Fibroblast of mammary gland (primary cell): ENCODE data around the gene SLX4IP.

Experiments
- DNase-seq: peaks from one replicate; pipeline ENCODE4 v3.0.0-alpha.2; 2010; ENCODE audit warnings: low read depth
- H3K4me3 ChIP-seq: 2 replicates; pipeline ENCODE4 v1.5.1; 2011; ENCODE audit warnings: low read depth, mild to moderate bottlenecking, low read length, moderate library complexity; ENCODE audit not compliant: control insufficient read depth
- CTCF ChIP-seq: conservative IDR thresholded peaks from 2 replicates; pipeline ENCODE4 v1.5.1; 2011; ENCODE audit warnings: low read depth, low read length, inconsistent platforms; ENCODE audit not compliant: control insufficient read depth, insufficient read depth

The SLX4IP gene

GRCh38 chr20:10655720-10656669 is 220.9 kb downstream of the SLX4IP start:
- DNase-seq, result no peak
- H3K4me3 ChIP-seq, result no peak overlapping the region
- TF ChIP-seq CTCF, result no peak

DNA sequence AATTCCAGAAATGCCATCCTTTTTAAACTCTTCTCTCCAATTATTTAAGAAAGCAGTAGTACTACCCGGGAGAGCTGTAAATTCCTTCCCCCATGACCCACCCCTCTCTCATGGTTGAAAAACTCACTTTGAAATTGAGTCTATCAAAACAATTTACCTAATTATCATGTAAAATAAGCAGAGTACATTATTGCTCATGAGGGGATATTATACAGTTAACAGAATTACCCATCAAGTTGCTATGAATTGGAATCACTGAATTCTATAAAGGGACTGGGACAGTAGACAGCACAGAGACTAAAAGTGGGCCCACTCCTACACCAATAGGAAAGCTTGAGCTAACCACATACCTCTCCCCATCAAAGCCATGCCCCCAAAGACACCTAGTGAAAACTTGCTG is 222.3 kb downstream of the SLX4IP start:
- no peak for DNase-seq
- no peak overlapping the region for H3K4me3 ChIP-seq
- TF ChIP-seq CTCF, result no peak

DNA sequence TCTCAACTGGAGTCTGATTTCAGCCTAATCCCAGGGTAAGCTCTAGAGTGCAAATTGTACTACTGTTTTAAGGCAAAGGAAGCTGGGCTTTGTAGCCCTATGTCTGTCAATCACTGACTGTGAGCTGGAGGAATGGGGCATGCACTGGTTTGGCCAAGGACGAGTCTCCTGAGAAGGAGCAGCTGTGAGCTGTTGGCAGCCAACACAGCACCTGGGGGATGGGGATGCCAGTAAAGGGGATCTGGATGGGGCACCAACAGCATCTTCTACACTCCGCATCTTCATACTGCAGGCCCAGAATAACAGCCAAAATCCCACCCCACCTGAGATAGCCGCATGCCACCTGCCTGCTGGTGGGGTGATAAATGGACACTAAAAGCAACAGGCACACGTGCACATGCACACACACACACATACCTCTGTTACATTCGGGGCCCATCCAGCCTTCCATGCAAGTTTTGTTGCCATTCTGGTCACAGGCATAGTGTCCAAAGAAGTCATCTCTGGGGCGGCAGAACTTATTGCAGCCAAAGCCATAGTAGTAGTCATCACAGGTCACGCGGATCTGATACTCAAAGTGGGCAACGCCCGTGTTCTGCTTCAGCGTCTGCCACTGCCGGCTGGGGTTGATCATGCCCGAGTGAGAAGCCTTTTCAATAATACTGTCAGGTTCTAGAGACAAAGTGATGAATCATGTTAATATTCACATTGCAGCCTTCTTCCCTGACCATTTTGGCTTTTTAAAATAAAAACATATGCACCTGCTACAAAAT is 223.1 kb downstream of the SLX4IP start:
- no peak for TF ChIP-seq CTCF
- no peak for DNase-seq
- no peak overlapping the region for H3K4me3 ChIP-seq

- no peak for DNase-seq
- no peak for TF ChIP-seq CTCF
- H3K4me3 ChIP-seq, result no peak overlapping the region
These were observed 223.9 kb downstream of the SLX4IP start for GRCh38 chr20:10658876-10659632.

- no peak overlapping the region for H3K4me3 ChIP-seq
- no peak for TF ChIP-seq CTCF
- no peak for DNase-seq
These were observed 224.8 kb downstream of the SLX4IP start for GRCh38 chr20:10659651-10660601.

DNA sequence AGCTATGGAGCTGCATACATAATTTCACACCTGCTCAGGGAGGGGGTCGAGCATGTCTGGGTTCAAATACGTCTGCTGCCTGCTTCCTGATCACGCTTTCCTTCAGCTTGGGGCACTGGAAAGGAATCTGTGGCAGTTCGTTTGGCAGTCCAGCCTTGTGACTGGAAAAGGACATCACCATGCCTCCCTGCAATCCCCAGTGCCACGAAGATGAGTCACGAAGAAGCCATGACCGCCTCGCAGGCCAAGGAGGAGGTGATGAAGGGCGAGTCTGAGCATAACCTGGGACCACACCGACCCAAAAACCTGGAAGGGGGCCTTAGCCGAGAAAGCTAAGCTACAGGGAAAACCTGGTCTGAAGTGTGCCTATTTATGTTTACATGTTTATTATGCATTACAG is 225.6 kb downstream of the SLX4IP start:
- H3K4me3 ChIP-seq, result no peak overlapping the region
- no peak for DNase-seq

More for the DNA sequence above, 225.6 kb downstream of the SLX4IP start:
- TF ChIP-seq CTCF, result no peak
